GM12878 (cell line): Measurements from ENCODE around the gene FCRL6. TPM values are rescaled to one million over a fixed set of nuclear protein-coding genes. Genes with fewer than 3 reads are reported as not detected.

ENCODE experiments used
- ATAC-seq: fragments of 200-7000 bp; cut with Tn5 transposase; 3 replicates; pipeline ENCODE4 v1.9.1; 2020; ENCODE audit warnings: mild to moderate bottlenecking, moderate library complexity
- BruUV-seq: library from RNA; stranded (reverse); fragments of 400-500 nt; replicated peaks from 2 replicates; lab custom pipeline; 2021; lab: Mats Ljungman, UMichigan
- CTCF ChIA-PET: fragments of 300-600 bp; sonication (Branson Sonifier 250); formaldehyde crosslinking; extraction: SDS; loops from one replicate; lab custom pipeline; 2021; ENCODE audit warnings: inconsistent platforms; lab: Yijun Ruan, JAX
- POLR2A ChIA-PET: fragments of 350-600 bp; formaldehyde crosslinking; extraction: SDS; loops from one replicate; lab custom pipeline; 2021; ENCODE audit warnings: inconsistent platforms; lab: Charles Lee
- RAD21 ChIA-PET: fragments of 300-600 bp; sonication (Branson Sonifier 250); formaldehyde crosslinking; loops from one replicate; lab custom pipeline; 2023; ENCODE audit warnings: antibody characterized with exemption; ENCODE audit not compliant: unreplicated experiment; lab: Charles Lee
- SMC1A ChIA-PET: fragments of 300-600 bp; sonication (Branson Sonifier 250); formaldehyde crosslinking; loops from one replicate; lab custom pipeline; 2023; ENCODE audit not compliant: unreplicated experiment, uncharacterized antibody; lab: Charles Lee
- DNase-seq: peaks from one replicate; pipeline ENCODE4 v3.0.0-alpha.2; 2011; ENCODE audit warnings: low read depth, low spot score
- FAIRE-seq: peaks from 3 replicates; lab custom pipeline; 2011; peaks lifted over from hg19 to GRCh38; lab: Jason Lieb, UNC
- H2AFZ ChIP-seq: 2 replicates; pipeline ENCODE4 v1.6.0; 2011; ENCODE audit warnings: low read depth, low read length, control low read depth; ENCODE audit not compliant: control insufficient read depth
- H3K27ac ChIP-seq: 2 replicates; pipeline ENCODE4 v1.5.1; 2011; ENCODE audit warnings: control low read depth; ENCODE audit not compliant: control insufficient read depth, insufficient read depth
- H3K27me3 ChIP-seq, 2 experiments: replicated peaks in 1 of 2; 2 replicates each; pipeline versions ENCODE4 v1.6.0 to v1.6.1; 2011; ENCODE audit warnings: low read length in 1 of 2; ENCODE audit not compliant: control insufficient read depth in 2 of 2, insufficient read depth in 2 of 2
- H3K36me3 ChIP-seq, 2 experiments: 2 replicates each; pipeline ENCODE4 v1.5.1; 2011; ENCODE audit warnings: low read length in 1 of 2; ENCODE audit not compliant: control insufficient read depth in 2 of 2, insufficient read depth in 2 of 2
- H3K4me1 ChIP-seq: 2 replicates; pipeline ENCODE4 v1.6.1; 2011; ENCODE audit warnings: mild to moderate bottlenecking, low read length, moderate library complexity, mixed read lengths; ENCODE audit not compliant: control insufficient read depth, insufficient read depth
- H3K4me2 ChIP-seq: 2 replicates; pipeline ENCODE4 v1.6.0; 2011; ENCODE audit warnings: control low read depth; ENCODE audit not compliant: control insufficient read depth, insufficient read depth
- H3K4me3 ChIP-seq: fragments of 200-600 bp; sonication (generic); 2 replicates; pipeline ENCODE4 v1.5.1; 2016
- H3K79me2 ChIP-seq: 2 replicates; pipeline ENCODE4 v1.6.0; 2011; ENCODE audit warnings: low read length; ENCODE audit not compliant: control insufficient read depth, insufficient read depth
- H3K9ac ChIP-seq: 2 replicates; pipeline ENCODE4 v1.8.0; 2011; ENCODE audit warnings: low read length, control low read depth, mixed read lengths; ENCODE audit not compliant: control insufficient read depth, insufficient read depth
- H3K9me3 ChIP-seq: replicated peaks from 3 replicates; pipeline ENCODE4 v1.5.1; 2011; ENCODE audit warnings: mild to moderate bottlenecking, low read length; ENCODE audit not compliant: control insufficient read depth, insufficient read depth
- H4K20me1 ChIP-seq: 2 replicates; pipeline ENCODE4 v1.6.0; 2011; ENCODE audit not compliant: control insufficient read depth, insufficient read depth
- ATF7 ChIP-seq: fragments of 450-650 bp; IDR thresholded peaks from 2 replicates; pipeline ENCODE4 v1.6.1; 2016; ENCODE audit warnings: low read depth, mild to moderate bottlenecking
- BRCA1 ChIP-seq: IDR thresholded peaks from 2 replicates; pipeline ENCODE4 v1.6.1; 2011; ENCODE audit warnings: low read depth, low read length, improper control_type of control experiment
- CBX5 ChIP-seq: sonication (generic); IDR thresholded peaks from 2 replicates; pipeline ENCODE4 v1.6.1; 2016; ENCODE audit warnings: low read depth, moderate library complexity, mild to moderate bottlenecking, inconsistent platforms
- CHD4 ChIP-seq: fragments of 200-600 bp; sonication (generic); IDR thresholded peaks from 2 replicates; pipeline ENCODE4 v1.6.1; 2016; ENCODE audit warnings: mild to moderate bottlenecking
- GABPA ChIP-seq: IDR thresholded peaks from 2 replicates; pipeline ENCODE4 v1.6.1; 2014; ENCODE audit warnings: antibody characterized with exemption, low read depth, mild to moderate bottlenecking, inconsistent platforms
- JUNB ChIP-seq: IDR thresholded peaks from 2 replicates; pipeline ENCODE4 v1.6.1; 2016; ENCODE audit warnings: antibody characterized with exemption, mild to moderate bottlenecking
- MYB ChIP-seq: fragments of 150-350 bp; IDR thresholded peaks from 2 replicates; pipeline ENCODE4 v1.6.1; 2014; ENCODE audit warnings: mild to moderate bottlenecking, low read depth, low read length, borderline replicate concordance
- NKRF ChIP-seq: fragments of 450-650 bp; conservative IDR thresholded peaks from 2 replicates; pipeline ENCODE4 v1.6.1; 2017; ENCODE audit warnings: mild to moderate bottlenecking, moderate library complexity
- NR2F1 ChIP-seq: fragments of 450-650 bp; conservative IDR thresholded peaks from 2 replicates; pipeline ENCODE4 v1.6.1; 2017; ENCODE audit warnings: mild to moderate bottlenecking
- PAX8 ChIP-seq: fragments of 450-650 bp; IDR thresholded peaks from 2 replicates; pipeline ENCODE4 v1.6.1; 2017; ENCODE audit warnings: mild to moderate bottlenecking, moderate library complexity
- SIN3A ChIP-seq: IDR thresholded peaks from 2 replicates; pipeline ENCODE4 v1.6.1; 2012; ENCODE audit warnings: low read depth, low read length, improper control_type of control experiment
- SREBF1 ChIP-seq: IDR thresholded peaks from 2 replicates; pipeline ENCODE4 v1.6.1; 2012; ENCODE audit warnings: mild to moderate bottlenecking, low read length
- TCF7 ChIP-seq: IDR thresholded peaks from 2 replicates; pipeline ENCODE4 v1.6.1; 2014; ENCODE audit warnings: antibody characterized with exemption, borderline replicate concordance
- ZBTB40 ChIP-seq: fragments of 450-650 bp; IDR thresholded peaks from 2 replicates; pipeline ENCODE4 v1.6.1; 2016; ENCODE audit warnings: mild to moderate bottlenecking, moderate library complexity, borderline replicate concordance
- ZNF622 ChIP-seq: fragments of 450-650 bp; IDR thresholded peaks from 2 replicates; pipeline ENCODE4 v1.6.1; 2017; ENCODE audit warnings: mild to moderate bottlenecking, inconsistent platforms
- WGBS: methylation state at CpG from one replicate; pipeline ENCODE4 v1.1.6; 2016; ENCODE audit warnings: low lambda C conversion rate; ENCODE audit not compliant: insufficient replicate concordance, insufficient coverage; ENCODE audit errors: missing lambda C conversion rate; 5-methylcytosine and 5-hydroxymethylcytosine counted together
- in situ Hi-C: fragments of 300-500 bp; cut with MboI; formaldehyde crosslinking; loops from 9 replicates; pipeline ENCODE4 v1.14.3; 2018; ENCODE audit warnings: mixed read lengths
- intact Hi-C: fragments of 100-400 bp; cut with micrococcal nuclease; formaldehyde crosslinking; loops from one replicate; pipeline ENCODE4 v1.14.2; 2022; ENCODE audit not compliant: unreplicated experiment
- polyA plus RNA-seq, 11 experiments: library from polyadenylated mRNA; depleted of rRNA in 4 of 11; unstranded in 6 of 11; stranded (reverse) in 5 of 11; fragments of >200 nt; fragmentation: Nextera tagmentation in 4 of 11; fragmentation: Illumina TruSeq in 1 of 11; extraction: Ambion mirVana in 4 of 11; extraction: Trizol in 1 of 11; gene quantifications; 1 replicate in 1 of 11; 2 replicates in 10 of 11; pipeline versions ENCODE4 v1.2.1 to v1.2.3, GENCODE V29; 2011 to 2016; ENCODE audit warnings: inconsistent platforms in 2 of 11, missing spikeins in 2 of 11, low read depth in 1 of 11
- total RNA-seq, 4 experiments: library from RNA; depleted of rRNA in 3 of 4; stranded (reverse); fragments of >200 nt in 3 of 4; fragmentation: Illumina TruSeq in 1 of 4; extraction: Trizol in 1 of 4; gene quantifications; 2 replicates each; pipeline versions ENCODE4 v1.2.1 to v1.2.3, GENCODE V29; 2013 to 2021
- TF ChIP-seq, protein P1 (sequence below): fragments of 450-650 bp; IDR thresholded peaks from 2 replicates; pipeline ENCODE4 v1.6.1; 2016; ENCODE audit warnings: mild to moderate bottlenecking
- TF ChIP-seq, protein P2 (sequence below): IDR thresholded peaks from 2 replicates; pipeline ENCODE4 v1.6.1; 2011; ENCODE audit warnings: mild to moderate bottlenecking, low read depth, low read length, moderate library complexity; ENCODE audit not compliant: insufficient replicate concordance

Gene FCRL6
- total and polyA plus RNA-seq, 10 of the 15 experiments (the other 5 are each of a cell fraction or from before 2014, with no cell fraction given) = 0.04 to 0.16 (median 0.11) TPM; not detected in 7

GRCh38 chr1:159775716-159776115, 26.4 kb upstream of the FCRL6 start (continued):
- TF ChIP-seq JUNB (no peak), NR2F1 (no peak)

DNA sequence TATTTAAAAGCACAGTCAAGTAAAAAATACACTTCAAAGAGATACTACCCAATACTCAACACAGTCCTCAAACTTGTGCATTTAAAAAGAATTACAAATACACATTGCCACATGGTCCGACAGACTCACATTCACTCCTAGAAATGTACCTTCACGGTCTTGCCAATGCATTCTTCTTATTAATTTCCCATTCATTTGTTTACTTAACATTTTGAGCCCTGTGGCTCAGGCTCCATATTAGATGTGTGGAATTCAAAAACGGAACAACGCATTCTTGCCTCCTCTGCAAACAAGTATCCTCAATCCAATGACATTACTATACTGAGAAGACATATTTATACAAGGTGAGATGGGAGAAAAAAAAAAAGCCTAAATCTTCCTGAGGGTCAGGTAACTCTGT, 23.9 kb upstream of the FCRL6 start:
- FAIRE-seq = no peak
- Histone ChIP-seq H3K27me3 (no peaks in the 10 kb centered on the region), H3K4me2 (no peak overlapping the region), H4K20me1 (no peaks in the 10 kb centered on the region), H3K4me1 (no peaks in the 10 kb centered on the region), H3K36me3 (no peaks in the 10 kb centered on the region), H3K9me3 (no peaks in the 10 kb centered on the region), H2AFZ (no peak overlapping the region), H3K79me2 (no peaks in the 10 kb centered on the region), H3K4me3 (no peak overlapping the region), H3K9ac (no peak overlapping the region), H3K27ac (no peak overlapping the region)
- TF ChIP-seq BRCA1 (no peak), NKRF (no peak), SREBF1 (no peak), GABPA (no peak), ZNF622 (no peak), ATF7 (no peak), SIN3A (no peak), ZBTB40 (no peak), PAX8 (no peak), TCF7 (no peak), CBX5 (no peak), CHD4 (no peak), MYB (no peak)
- TF ChIP-seq, protein P1, sequence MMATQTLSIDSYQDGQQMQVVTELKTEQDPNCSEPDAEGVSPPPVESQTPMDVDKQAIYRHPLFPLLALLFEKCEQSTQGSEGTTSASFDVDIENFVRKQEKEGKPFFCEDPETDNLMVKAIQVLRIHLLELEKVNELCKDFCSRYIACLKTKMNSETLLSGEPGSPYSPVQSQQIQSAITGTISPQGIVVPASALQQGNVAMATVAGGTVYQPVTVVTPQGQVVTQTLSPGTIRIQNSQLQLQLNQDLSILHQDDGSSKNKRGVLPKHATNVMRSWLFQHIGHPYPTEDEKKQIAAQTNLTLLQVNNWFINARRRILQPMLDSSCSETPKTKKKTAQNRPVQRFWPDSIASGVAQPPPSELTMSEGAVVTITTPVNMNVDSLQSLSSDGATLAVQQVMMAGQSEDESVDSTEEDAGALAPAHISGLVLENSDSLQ = no peak
- TF ChIP-seq, protein P2, sequence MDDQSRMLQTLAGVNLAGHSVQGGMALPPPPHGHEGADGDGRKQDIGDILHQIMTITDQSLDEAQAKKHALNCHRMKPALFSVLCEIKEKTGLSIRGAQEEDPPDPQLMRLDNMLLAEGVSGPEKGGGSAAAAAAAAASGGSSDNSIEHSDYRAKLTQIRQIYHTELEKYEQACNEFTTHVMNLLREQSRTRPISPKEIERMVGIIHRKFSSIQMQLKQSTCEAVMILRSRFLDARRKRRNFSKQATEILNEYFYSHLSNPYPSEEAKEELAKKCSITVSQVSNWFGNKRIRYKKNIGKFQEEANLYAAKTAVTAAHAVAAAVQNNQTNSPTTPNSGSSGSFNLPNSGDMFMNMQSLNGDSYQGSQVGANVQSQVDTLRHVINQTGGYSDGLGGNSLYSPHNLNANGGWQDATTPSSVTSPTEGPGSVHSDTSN = no peak
- intact Hi-C loops (no loop called here), in situ Hi-C loops (no loop called here)
- 66% methylated on average over 4 of the region's 4 CpGs for WGBS
- SMC1A ChIA-PET = no interaction called here
- no TSS peak for BruUV-seq
- CTCF ChIA-PET = interaction anchor here (0.9 to 3.0 kb wide), 6 partner anchors 10 to 299 kb away, joined by 3 to 14 read pairs (median 3); no protein-coding TSS in a partner anchor
- no peak for DNase-seq
- POLR2A ChIA-PET = no interaction called here
- no peak for ATAC-seq
- RAD21 ChIA-PET = no interaction called here
